Stimulated activated naive CD8-positive, alpha-beta T cell treated with anti-CD3 and anti-CD28 coated beads, Interleukin-15, Interleukin-2, amounts not matched to agents 100 U/mL and 50 U/mL, for 24 hours (primary cell): ENCODE data around the gene CKMT1B.
"Not testable (repeated sequence)": the region's sequence is repeated elsewhere in the genome, so short reads cannot be mapped to it uniquely, and the experiment has no call there.

ENCODE experiments used
- ATAC-seq: fragments of 150-1000 bp; cut with Tn5 transposase; one replicate; pipeline ENCODE4 v1.10.0; 2021
- DNase-seq: peaks from one replicate; pipeline ENCODE4 v3.0.0; 2021

Gene CKMT1B

DNA sequence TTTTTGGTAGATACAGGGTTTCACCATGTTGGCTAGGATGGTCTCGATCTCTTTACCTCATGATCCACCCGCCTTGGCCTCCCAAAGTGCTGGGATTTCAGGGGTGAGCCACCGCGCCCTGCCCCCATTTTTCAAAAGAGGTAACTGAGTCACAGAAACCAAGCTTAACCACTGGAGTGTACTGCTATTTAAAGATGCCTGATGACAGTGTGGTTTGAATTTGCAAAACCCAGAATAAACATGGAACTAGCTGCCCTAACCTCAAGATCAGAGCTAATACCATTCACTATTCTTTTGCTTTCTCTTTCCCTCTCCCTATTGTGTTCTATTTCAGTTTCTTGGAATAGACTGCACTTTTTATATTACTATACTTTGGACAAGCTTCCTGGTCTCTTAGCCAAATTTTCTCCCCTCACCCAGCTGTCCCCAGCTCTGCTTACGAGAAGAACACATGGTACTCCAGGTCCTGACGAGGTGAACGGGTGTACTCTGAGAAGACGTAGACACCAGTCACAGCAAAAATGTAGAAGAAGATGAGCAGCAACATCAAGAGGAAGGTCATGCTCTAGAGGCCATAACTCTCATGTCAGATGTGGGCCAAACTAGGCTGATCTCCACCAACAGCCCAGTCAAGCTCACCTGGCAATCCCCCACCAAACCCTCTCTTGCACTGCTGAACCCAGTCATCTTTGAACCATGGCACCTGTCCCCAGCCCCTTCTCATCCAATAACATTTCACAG, 44.8 kb downstream of the CKMT1B start:
- ATAC-seq, DNase-seq: not testable (repeated sequence)
